MM.1S (cell line): ENCODE results near the gene KCNK5.

Experiments
- DNase-seq: peaks from one replicate; pipeline ENCODE4 v3.0.0-alpha.2; 2015
- H2AFZ ChIP-seq: fragments of 300-600 bp; sonication (generic); 2 replicates; pipeline ENCODE4 v1.6.0; 2016; ENCODE audit warnings: antibody characterized with exemption, low read length
- H3F3A ChIP-seq: fragments of 300-600 bp; sonication (generic); 2 replicates; pipeline ENCODE4 v1.6.1; 2016; ENCODE audit warnings: mild to moderate bottlenecking, antibody characterized with exemption, low read length, moderate library complexity, mixed read lengths; ENCODE audit not compliant: insufficient read depth
- H3K27ac ChIP-seq: fragments of 300-600 bp; sonication (generic); 2 replicates; pipeline ENCODE4 v1.5.1; 2016; ENCODE audit warnings: mild to moderate bottlenecking, low read length
- H3K27me3 ChIP-seq: fragments of 300-600 bp; sonication (generic); replicated peaks from 2 replicates; pipeline ENCODE4 v1.6.0; 2016; ENCODE audit warnings: low read length; ENCODE audit not compliant: insufficient read depth
- H3K36me3 ChIP-seq: fragments of 300-600 bp; sonication (generic); replicated peaks from 2 replicates; pipeline ENCODE4 v1.6.1; 2016; ENCODE audit warnings: mild to moderate bottlenecking, low read length, mixed read lengths; ENCODE audit not compliant: insufficient read depth
- H3K4me1 ChIP-seq: fragments of 300-600 bp; sonication (generic); 2 replicates; pipeline ENCODE4 v1.6.1; 2016; ENCODE audit warnings: low read length, mixed read lengths
- H3K4me2 ChIP-seq: fragments of 300-600 bp; sonication (generic); 2 replicates; pipeline ENCODE4 v1.6.0; 2016; ENCODE audit warnings: low read depth, low read length
- H3K4me3 ChIP-seq: fragments of 300-600 bp; sonication (generic); 2 replicates; pipeline ENCODE4 v1.5.1; 2016; ENCODE audit warnings: low read length, mixed read lengths
- H3K79me2 ChIP-seq: fragments of 300-600 bp; sonication (generic); 2 replicates; pipeline ENCODE4 v1.6.1; 2016; ENCODE audit warnings: mixed run types, low read length, mixed read lengths
- H3K9ac ChIP-seq: fragments of 300-600 bp; sonication (generic); 2 replicates; pipeline ENCODE4 v1.6.1; 2016; ENCODE audit warnings: low read length, mixed read lengths
- H3K9me2 ChIP-seq: fragments of 300-600 bp; sonication (generic); replicated peaks from 2 replicates; pipeline ENCODE4 v1.6.1; 2016; ENCODE audit warnings: mild to moderate bottlenecking, low read length, mixed read lengths; ENCODE audit not compliant: insufficient read depth
- H3K9me3 ChIP-seq: fragments of 300-600 bp; sonication (generic); replicated peaks from 2 replicates; pipeline ENCODE4 v1.6.1; 2016; ENCODE audit warnings: mild to moderate bottlenecking, low read length, mixed read lengths; ENCODE audit not compliant: insufficient read depth
- H4K20me1 ChIP-seq: fragments of 300-600 bp; sonication (generic); 2 replicates; pipeline ENCODE4 v1.6.1; 2016; ENCODE audit warnings: mild to moderate bottlenecking, low read length, moderate library complexity, mixed read lengths; ENCODE audit not compliant: insufficient read depth
- CTCF ChIP-seq: fragments of 300-600 bp; sonication (generic); IDR thresholded peaks from 2 replicates; pipeline ENCODE4 v1.5.1; 2016; ENCODE audit warnings: antibody characterized with exemption, low read length, mixed read lengths
- EZH2 ChIP-seq: fragments of 300-600 bp; sonication (generic); optimal IDR thresholded peaks from 2 replicates; pipeline ENCODE3; 2017; ENCODE audit warnings: low read depth, mild to moderate bottlenecking, antibody characterized with exemption, low read length, mixed read lengths
- EZH2phosphoT487 ChIP-seq: fragments of 300-600 bp; sonication (generic); IDR thresholded peaks from 2 replicates; pipeline ENCODE4 v1.6.1; 2018; ENCODE audit warnings: antibody characterized with exemption, low read length

KCNK5 gene

GRCh38 chr6:39225543-39225942, 3.7 kb downstream of the KCNK5 start:
- Histone ChIP-seq H3K4me2 (no peak overlapping the region), H3K4me3 (no peak overlapping the region), H3K9me2 (no peaks in the 10 kb centered on the region), H3K9ac (no peak overlapping the region), H3K79me2 (no peaks in the 10 kb centered on the region), H3K9me3 (no peaks in the 10 kb centered on the region), H2AFZ (no peak overlapping the region), H3K27me3 (no peaks in the 10 kb centered on the region), H4K20me1 (no peaks in the 10 kb centered on the region), H3K4me1 (no peaks in the 10 kb centered on the region), H3K36me3 (no peaks in the 10 kb centered on the region), H3K27ac (no peak overlapping the region), H3F3A (no peaks in the 10 kb centered on the region)
- DNase-seq = no peak
- TF ChIP-seq CTCF (no peak), EZH2phosphoT487 (no peak), EZH2 (no peak)

DNA sequence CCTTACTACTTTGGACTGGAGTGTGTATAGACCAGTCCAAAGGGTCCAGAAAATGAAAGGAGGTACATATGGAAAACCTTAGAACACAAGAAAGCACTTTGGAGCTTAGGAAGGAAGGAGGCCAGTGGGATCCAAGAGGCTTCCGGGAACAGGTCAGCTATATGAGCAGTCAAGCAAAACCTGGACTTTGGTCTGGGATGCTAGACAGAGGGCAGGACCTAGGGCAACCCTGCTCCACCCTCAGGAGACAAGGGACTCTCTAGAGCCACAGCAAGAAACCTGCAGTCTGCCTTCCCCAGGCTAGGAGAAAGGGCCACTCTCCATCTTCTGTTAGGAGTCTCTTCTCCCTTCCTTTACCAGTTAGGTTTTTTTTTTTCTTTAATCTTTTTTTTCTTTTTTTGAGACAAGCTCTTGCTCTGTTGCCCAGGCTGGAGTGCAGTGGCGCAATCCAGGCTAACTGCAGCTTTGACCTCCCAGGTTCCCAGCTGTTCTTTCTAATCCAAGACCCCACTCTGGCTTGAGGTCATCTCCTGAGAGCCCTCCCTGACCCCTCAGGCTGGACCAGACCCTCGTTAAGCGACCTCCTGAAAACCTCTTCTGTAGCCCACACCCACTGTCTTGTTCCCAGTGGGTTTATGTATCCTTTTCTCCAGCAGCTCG, 4.6 kb downstream of the KCNK5 start:
- TF ChIP-seq EZH2phosphoT487 (no peak), EZH2 (no peak), CTCF (no peak)
- Histone ChIP-seq H3K9ac (no peak overlapping the region), H3K27me3 (no peaks in the 10 kb centered on the region), H3K36me3 (no peaks in the 10 kb centered on the region), H2AFZ (no peak overlapping the region), H3F3A (no peaks in the 10 kb centered on the region), H3K27ac (no peak overlapping the region), H3K79me2 (no peaks in the 10 kb centered on the region), H3K9me2 (no peaks in the 10 kb centered on the region), H4K20me1 (no peaks in the 10 kb centered on the region), H3K4me2 (no peak overlapping the region), H3K4me3 (no peak overlapping the region), H3K9me3 (no peaks in the 10 kb centered on the region), H3K4me1 (no peaks in the 10 kb centered on the region)
- DNase-seq = no peak

GRCh38 chr6:39224011-39224410, 5.3 kb downstream of the KCNK5 start:
- Histone ChIP-seq H3K36me3 (no peaks in the 10 kb centered on the region), H3K4me1 (no peaks in the 10 kb centered on the region), H2AFZ (no peak overlapping the region), H3K9me2 (no peaks in the 10 kb centered on the region), H3K27ac (no peak overlapping the region), H3K9me3 (no peaks in the 10 kb centered on the region), H3K4me2 (no peak overlapping the region), H3F3A (no peaks in the 10 kb centered on the region), H3K4me3 (no peak overlapping the region), H4K20me1 (no peaks in the 10 kb centered on the region), H3K9ac (no peak overlapping the region), H3K27me3 (no peaks in the 10 kb centered on the region), H3K79me2 (no peaks in the 10 kb centered on the region)
- DNase-seq = no peak
- TF ChIP-seq EZH2 = no peak
- no peak for TF ChIP-seq CTCF
- no peak for TF ChIP-seq EZH2phosphoT487
